ENCODE data around the gene OTULIN.

- TF ChIP-seq CTCF (IDR thresholded peaks at IDR 0.05) (no peak), POLR2A (IDR thresholded peaks at IDR 0.05) (no peak)
These were observed 1.7 kb upstream of the OTULIN start for GRCh38 chr5:14662721-14663260.

Measured in right lobe of liver (tissue), 4 donors.